GM12878 (cell line): ENCODE results near the gene PBLD. TPM values are rescaled to one million over a fixed set of nuclear protein-coding genes. Genes with fewer than 3 reads are reported as not detected.

Source experiments
- ATF7 ChIP-seq: fragments of 450-650 bp; IDR thresholded peaks from 2 replicates; pipeline ENCODE4 v1.6.1; 2016; ENCODE audit warnings: low read depth, mild to moderate bottlenecking
- CHD4 ChIP-seq: fragments of 200-600 bp; sonication (generic); IDR thresholded peaks from 2 replicates; pipeline ENCODE4 v1.6.1; 2016; ENCODE audit warnings: mild to moderate bottlenecking
- EZH2 ChIP-seq: IDR thresholded peaks from 2 replicates; pipeline ENCODE4 v1.6.1; 2012; ENCODE audit warnings: low read depth, mild to moderate bottlenecking, control low read depth, inconsistent platforms, low read length, borderline replicate concordance; ENCODE audit not compliant: control insufficient read depth
- HSF1 ChIP-seq: fragments of 150-350 bp; IDR thresholded peaks from 2 replicates; pipeline ENCODE4 v1.6.1; 2014; ENCODE audit warnings: mild to moderate bottlenecking, low read depth, low read length
- IKZF1 ChIP-seq: fragments of 450-650 bp; conservative IDR thresholded peaks from 2 replicates; pipeline ENCODE4 v1.6.1; 2017; ENCODE audit warnings: antibody characterized with exemption, mild to moderate bottlenecking
- SMARCA5 ChIP-seq: fragments of 450-650 bp; IDR thresholded peaks from 2 replicates; pipeline ENCODE4 v1.6.1; 2017; ENCODE audit warnings: mild to moderate bottlenecking
- SMC3 ChIP-seq: IDR thresholded peaks from 2 replicates; pipeline ENCODE4 v1.6.1; 2011; ENCODE audit warnings: low read length, improper control_type of control experiment, borderline replicate concordance
- ZNF274 ChIP-seq: IDR thresholded peaks from one replicate; pipeline ENCODE4 v1.8.0; 2011; ENCODE audit not compliant: insufficient read length, insufficient read depth
- ZSCAN29 ChIP-seq: fragments of 450-650 bp; IDR thresholded peaks from 2 replicates; pipeline ENCODE4 v1.6.1; 2017; ENCODE audit warnings: mild to moderate bottlenecking, moderate library complexity
- ZZZ3 ChIP-seq: IDR thresholded peaks from 2 replicates; pipeline ENCODE4 v1.6.1; 2011; ENCODE audit warnings: low read depth; ENCODE audit not compliant: control insufficient read depth, insufficient read length
- polyA plus RNA-seq, 11 experiments: library from polyadenylated mRNA; depleted of rRNA in 4 of 11; unstranded in 6 of 11; stranded (reverse) in 5 of 11; fragments of >200 nt; fragmentation: Nextera tagmentation in 4 of 11; fragmentation: Illumina TruSeq in 1 of 11; extraction: Ambion mirVana in 4 of 11; extraction: Trizol in 1 of 11; gene quantifications; 1 replicate in 1 of 11; 2 replicates in 10 of 11; pipeline versions ENCODE4 v1.2.1 to v1.2.3, GENCODE V29; 2011 to 2016; ENCODE audit warnings: inconsistent platforms in 2 of 11, missing spikeins in 2 of 11, low read depth in 1 of 11
- total RNA-seq, 4 experiments: library from RNA; depleted of rRNA in 3 of 4; stranded (reverse); fragments of >200 nt in 3 of 4; fragmentation: Illumina TruSeq in 1 of 4; extraction: Trizol in 1 of 4; gene quantifications; 2 replicates each; pipeline versions ENCODE4 v1.2.1 to v1.2.3, GENCODE V29; 2013 to 2021
- TF ChIP-seq, protein P1 (sequence below): fragments of 450-650 bp; IDR thresholded peaks from 2 replicates; pipeline ENCODE4 v1.6.1; 2018; ENCODE audit warnings: borderline replicate concordance, mild to moderate bottlenecking; ENCODE audit not compliant: partially characterized antibody
- TF ChIP-seq, protein P2 (sequence below): fragments of 450-650 bp; IDR thresholded peaks from 2 replicates; pipeline ENCODE4 v1.6.1; 2017; ENCODE audit warnings: low read depth, mild to moderate bottlenecking, moderate library complexity
- TF ChIP-seq, protein P3 (sequence below): IDR thresholded peaks from 2 replicates; pipeline ENCODE4 v1.6.1; 2011; ENCODE audit warnings: borderline replicate concordance, low read depth, mild to moderate bottlenecking, moderate library complexity, mixed read lengths, low read length; ENCODE audit not compliant: insufficient read depth; ENCODE audit errors: extremely low read length
- TF ChIP-seq, protein P4 (sequence below): IDR thresholded peaks from 2 replicates; pipeline ENCODE4 v1.6.1; 2012; ENCODE audit warnings: improper control_type of control experiment, low read depth, low read length; ENCODE audit not compliant: insufficient replicate concordance
- TF ChIP-seq, protein P5 (sequence below): IDR thresholded peaks from 2 replicates; pipeline ENCODE4 v1.6.1; 2012; ENCODE audit warnings: low read depth, low read length, improper control_type of control experiment

The PBLD gene
- total and polyA plus RNA-seq, 10 of the 15 experiments (the other 5 are each of a cell fraction or from before 2014, with no cell fraction given) = 0.68 to 2.8 (median 1.7) TPM

DNA sequence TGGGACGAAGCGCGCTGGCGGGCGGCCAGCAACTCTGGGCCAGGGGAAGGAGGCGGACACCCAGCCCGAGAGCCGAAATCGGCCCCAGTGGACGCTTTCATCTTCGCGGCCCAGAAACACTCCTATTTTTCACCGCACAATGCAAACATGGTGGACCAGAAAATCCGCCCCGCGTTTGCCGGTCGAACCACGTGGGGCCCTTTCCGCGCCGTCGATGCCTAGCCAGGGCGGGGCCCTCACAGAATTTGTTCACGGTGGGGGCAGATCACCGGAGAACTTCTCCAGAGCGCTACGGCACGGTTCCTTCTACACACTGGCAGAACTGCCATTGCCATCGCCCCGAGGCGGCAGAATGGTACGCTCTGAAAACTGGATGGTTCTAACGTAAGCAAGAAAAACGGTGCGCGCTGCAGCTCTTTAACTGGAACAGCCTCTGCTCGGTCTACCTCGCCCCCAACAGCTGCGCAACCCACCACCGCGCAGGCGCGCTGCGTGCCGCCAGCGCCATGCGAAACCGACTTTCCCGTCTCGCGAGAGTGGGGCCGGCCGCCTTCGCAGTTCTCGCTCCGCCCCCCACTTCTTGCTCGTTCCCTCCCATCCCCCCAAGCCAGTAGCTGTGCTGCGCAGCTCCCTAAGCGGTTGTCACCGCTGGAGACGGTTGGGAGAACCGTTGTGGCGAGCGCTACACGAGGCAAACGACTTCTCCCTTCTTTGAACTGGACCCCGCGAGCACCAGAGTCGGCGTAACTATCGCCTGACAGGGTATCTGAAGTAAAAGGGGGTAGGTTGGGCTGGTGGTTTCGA, 1.1 kb downstream of the PBLD start, which contains the start of gene HNRNPH3 (continued):
- TF ChIP-seq HSF1 (no peak), CHD4 (no peak), SMC3 (no peak), ZNF274 (no peak), ATF7 (peak; percentile 66; the same call in 1 of the 2 replicates), SMARCA5 (peak; percentile 96), ZSCAN29 (peak; percentile 36; the same call in 1 of the 2 replicates), EZH2 (no peak), IKZF1 (peak; percentile 68), ZZZ3 (no peak)
- TF ChIP-seq, protein P1, sequence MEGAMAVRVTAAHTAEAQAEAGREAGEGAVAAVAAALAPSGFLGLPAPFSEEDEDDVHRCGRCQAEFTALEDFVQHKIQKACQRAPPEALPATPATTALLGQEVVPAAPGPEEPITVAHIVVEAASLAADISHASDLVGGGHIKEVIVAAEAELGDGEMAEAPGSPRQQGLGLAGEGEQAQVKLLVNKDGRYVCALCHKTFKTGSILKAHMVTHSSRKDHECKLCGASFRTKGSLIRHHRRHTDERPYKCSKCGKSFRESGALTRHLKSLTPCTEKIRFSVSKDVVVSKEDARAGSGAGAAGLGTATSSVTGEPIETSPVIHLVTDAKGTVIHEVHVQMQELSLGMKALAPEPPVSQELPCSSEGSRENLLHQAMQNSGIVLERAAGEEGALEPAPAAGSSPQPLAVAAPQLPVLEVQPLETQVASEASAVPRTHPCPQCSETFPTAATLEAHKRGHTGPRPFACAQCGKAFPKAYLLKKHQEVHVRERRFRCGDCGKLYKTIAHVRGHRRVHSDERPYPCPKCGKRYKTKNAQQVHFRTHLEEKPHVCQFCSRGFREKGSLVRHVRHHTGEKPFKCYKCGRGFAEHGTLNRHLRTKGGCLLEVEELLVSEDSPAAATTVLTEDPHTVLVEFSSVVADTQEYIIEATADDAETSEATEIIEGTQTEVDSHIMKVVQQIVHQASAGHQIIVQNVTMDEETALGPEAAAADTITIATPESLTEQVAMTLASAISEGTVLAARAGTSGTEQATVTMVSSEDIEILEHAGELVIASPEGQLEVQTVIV = no peak
- TF ChIP-seq, protein P2, sequence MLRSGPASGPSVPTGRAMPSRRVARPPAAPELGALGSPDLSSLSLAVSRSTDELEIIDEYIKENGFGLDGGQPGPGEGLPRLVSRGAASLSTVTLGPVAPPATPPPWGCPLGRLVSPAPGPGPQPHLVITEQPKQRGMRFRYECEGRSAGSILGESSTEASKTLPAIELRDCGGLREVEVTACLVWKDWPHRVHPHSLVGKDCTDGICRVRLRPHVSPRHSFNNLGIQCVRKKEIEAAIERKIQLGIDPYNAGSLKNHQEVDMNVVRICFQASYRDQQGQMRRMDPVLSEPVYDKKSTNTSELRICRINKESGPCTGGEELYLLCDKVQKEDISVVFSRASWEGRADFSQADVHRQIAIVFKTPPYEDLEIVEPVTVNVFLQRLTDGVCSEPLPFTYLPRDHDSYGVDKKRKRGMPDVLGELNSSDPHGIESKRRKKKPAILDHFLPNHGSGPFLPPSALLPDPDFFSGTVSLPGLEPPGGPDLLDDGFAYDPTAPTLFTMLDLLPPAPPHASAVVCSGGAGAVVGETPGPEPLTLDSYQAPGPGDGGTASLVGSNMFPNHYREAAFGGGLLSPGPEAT = peak; percentile 70; the same call in 1 of the 2 replicates
- TF ChIP-seq, protein P3, sequence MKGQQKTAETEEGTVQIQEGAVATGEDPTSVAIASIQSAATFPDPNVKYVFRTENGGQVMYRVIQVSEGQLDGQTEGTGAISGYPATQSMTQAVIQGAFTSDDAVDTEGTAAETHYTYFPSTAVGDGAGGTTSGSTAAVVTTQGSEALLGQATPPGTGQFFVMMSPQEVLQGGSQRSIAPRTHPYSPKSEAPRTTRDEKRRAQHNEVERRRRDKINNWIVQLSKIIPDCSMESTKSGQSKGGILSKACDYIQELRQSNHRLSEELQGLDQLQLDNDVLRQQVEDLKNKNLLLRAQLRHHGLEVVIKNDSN = peak; percentile 84
- TF ChIP-seq, protein P4, sequence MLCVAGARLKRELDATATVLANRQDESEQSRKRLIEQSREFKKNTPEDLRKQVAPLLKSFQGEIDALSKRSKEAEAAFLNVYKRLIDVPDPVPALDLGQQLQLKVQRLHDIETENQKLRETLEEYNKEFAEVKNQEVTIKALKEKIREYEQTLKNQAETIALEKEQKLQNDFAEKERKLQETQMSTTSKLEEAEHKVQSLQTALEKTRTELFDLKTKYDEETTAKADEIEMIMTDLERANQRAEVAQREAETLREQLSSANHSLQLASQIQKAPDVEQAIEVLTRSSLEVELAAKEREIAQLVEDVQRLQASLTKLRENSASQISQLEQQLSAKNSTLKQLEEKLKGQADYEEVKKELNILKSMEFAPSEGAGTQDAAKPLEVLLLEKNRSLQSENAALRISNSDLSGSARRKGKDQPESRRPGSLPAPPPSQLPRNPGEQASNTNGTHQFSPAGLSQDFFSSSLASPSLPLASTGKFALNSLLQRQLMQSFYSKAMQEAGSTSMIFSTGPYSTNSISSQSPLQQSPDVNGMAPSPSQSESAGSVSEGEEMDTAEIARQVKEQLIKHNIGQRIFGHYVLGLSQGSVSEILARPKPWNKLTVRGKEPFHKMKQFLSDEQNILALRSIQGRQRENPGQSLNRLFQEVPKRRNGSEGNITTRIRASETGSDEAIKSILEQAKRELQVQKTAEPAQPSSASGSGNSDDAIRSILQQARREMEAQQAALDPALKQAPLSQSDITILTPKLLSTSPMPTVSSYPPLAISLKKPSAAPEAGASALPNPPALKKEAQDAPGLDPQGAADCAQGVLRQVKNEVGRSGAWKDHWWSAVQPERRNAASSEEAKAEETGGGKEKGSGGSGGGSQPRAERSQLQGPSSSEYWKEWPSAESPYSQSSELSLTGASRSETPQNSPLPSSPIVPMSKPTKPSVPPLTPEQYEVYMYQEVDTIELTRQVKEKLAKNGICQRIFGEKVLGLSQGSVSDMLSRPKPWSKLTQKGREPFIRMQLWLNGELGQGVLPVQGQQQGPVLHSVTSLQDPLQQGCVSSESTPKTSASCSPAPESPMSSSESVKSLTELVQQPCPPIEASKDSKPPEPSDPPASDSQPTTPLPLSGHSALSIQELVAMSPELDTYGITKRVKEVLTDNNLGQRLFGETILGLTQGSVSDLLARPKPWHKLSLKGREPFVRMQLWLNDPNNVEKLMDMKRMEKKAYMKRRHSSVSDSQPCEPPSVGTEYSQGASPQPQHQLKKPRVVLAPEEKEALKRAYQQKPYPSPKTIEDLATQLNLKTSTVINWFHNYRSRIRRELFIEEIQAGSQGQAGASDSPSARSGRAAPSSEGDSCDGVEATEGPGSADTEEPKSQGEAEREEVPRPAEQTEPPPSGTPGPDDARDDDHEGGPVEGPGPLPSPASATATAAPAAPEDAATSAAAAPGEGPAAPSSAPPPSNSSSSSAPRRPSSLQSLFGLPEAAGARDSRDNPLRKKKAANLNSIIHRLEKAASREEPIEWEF = no peak
- TF ChIP-seq, protein P5, sequence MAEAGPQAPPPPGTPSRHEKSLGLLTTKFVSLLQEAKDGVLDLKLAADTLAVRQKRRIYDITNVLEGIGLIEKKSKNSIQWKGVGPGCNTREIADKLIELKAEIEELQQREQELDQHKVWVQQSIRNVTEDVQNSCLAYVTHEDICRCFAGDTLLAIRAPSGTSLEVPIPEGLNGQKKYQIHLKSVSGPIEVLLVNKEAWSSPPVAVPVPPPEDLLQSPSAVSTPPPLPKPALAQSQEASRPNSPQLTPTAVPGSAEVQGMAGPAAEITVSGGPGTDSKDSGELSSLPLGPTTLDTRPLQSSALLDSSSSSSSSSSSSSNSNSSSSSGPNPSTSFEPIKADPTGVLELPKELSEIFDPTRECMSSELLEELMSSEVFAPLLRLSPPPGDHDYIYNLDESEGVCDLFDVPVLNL = peak; percentile 49
